ENCODE results near the gene VPS41.

- TF ChIP-seq, protein P1, sequence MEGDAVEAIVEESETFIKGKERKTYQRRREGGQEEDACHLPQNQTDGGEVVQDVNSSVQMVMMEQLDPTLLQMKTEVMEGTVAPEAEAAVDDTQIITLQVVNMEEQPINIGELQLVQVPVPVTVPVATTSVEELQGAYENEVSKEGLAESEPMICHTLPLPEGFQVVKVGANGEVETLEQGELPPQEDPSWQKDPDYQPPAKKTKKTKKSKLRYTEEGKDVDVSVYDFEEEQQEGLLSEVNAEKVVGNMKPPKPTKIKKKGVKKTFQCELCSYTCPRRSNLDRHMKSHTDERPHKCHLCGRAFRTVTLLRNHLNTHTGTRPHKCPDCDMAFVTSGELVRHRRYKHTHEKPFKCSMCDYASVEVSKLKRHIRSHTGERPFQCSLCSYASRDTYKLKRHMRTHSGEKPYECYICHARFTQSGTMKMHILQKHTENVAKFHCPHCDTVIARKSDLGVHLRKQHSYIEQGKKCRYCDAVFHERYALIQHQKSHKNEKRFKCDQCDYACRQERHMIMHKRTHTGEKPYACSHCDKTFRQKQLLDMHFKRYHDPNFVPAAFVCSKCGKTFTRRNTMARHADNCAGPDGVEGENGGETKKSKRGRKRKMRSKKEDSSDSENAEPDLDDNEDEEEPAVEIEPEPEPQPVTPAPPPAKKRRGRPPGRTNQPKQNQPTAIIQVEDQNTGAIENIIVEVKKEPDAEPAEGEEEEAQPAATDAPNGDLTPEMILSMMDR (IDR thresholded peaks at IDR 0.05; ENCODE audit: low read depth, low read length, missing input control): no peak
- TF ChIP-seq, protein P2, sequence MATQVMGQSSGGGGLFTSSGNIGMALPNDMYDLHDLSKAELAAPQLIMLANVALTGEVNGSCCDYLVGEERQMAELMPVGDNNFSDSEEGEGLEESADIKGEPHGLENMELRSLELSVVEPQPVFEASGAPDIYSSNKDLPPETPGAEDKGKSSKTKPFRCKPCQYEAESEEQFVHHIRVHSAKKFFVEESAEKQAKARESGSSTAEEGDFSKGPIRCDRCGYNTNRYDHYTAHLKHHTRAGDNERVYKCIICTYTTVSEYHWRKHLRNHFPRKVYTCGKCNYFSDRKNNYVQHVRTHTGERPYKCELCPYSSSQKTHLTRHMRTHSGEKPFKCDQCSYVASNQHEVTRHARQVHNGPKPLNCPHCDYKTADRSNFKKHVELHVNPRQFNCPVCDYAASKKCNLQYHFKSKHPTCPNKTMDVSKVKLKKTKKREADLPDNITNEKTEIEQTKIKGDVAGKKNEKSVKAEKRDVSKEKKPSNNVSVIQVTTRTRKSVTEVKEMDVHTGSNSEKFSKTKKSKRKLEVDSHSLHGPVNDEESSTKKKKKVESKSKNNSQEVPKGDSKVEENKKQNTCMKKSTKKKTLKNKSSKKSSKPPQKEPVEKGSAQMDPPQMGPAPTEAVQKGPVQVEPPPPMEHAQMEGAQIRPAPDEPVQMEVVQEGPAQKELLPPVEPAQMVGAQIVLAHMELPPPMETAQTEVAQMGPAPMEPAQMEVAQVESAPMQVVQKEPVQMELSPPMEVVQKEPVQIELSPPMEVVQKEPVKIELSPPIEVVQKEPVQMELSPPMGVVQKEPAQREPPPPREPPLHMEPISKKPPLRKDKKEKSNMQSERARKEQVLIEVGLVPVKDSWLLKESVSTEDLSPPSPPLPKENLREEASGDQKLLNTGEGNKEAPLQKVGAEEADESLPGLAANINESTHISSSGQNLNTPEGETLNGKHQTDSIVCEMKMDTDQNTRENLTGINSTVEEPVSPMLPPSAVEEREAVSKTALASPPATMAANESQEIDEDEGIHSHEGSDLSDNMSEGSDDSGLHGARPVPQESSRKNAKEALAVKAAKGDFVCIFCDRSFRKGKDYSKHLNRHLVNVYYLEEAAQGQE (IDR thresholded peaks at IDR 0.05): no peak
- TF ChIP-seq YY1 (IDR thresholded peaks at IDR 0.05) (no peak), JUND (IDR thresholded peaks at IDR 0.05) (no peak), RAD21 (IDR thresholded peaks at IDR 0.05) (no peak)
Measured at GRCh38 chr7:38842746-38843145, 66.2 kb downstream of the VPS41 start.

All from liver (tissue), 3 donors.